HepG2 (cell line): ENCODE data around the gene CELSR3. TPM values are rescaled to one million over a fixed set of nuclear protein-coding genes. Genes with fewer than 3 reads are reported as not detected.
A peak's percentile ranks its signal among the peaks of the same experiment; 100 is the strongest.

Experiments used
- ARNTL ChIP-seq: sonication (generic); formaldehyde crosslinking; IDR thresholded peaks from 2 replicates; pipeline ENCODE4 v1.4.0; 2020; ENCODE audit warnings: mild to moderate bottlenecking, missing genetic modification reagents
- BATF2 ChIP-seq: sonication (generic); formaldehyde crosslinking; IDR thresholded peaks from 2 replicates; pipeline ENCODE4 v1.8.0; 2022; ENCODE audit warnings: mild to moderate bottlenecking, missing genetic modification reagents, moderate library complexity
- CEBPZ ChIP-seq: IDR thresholded peaks from 2 replicates; pipeline ENCODE4 v1.6.1; 2012; ENCODE audit warnings: low read length, improper control_type of control experiment
- GFI1 ChIP-seq: sonication (generic); formaldehyde crosslinking; IDR thresholded peaks from 2 replicates; pipeline ENCODE4 v1.5.0; 2020; ENCODE audit warnings: missing genetic modification reagents, mild to moderate bottlenecking, borderline replicate concordance
- IRF9 ChIP-seq: sonication (generic); formaldehyde crosslinking; IDR thresholded peaks from 2 replicates; pipeline ENCODE4 v1.8.0; 2022; ENCODE audit warnings: missing genetic modification reagents, mild to moderate bottlenecking, borderline replicate concordance
- ISL2 ChIP-seq: sonication (generic); formaldehyde crosslinking; IDR thresholded peaks from 2 replicates; pipeline ENCODE4 v1.5.0; 2020; ENCODE audit warnings: missing genetic modification reagents
- MAFF ChIP-seq: IDR thresholded peaks from 2 replicates; pipeline ENCODE4 v1.6.1; 2011; ENCODE audit warnings: low read depth, low read length, improper control_type of control experiment
- MTF2 ChIP-seq: sonication (generic); formaldehyde crosslinking; IDR thresholded peaks from 2 replicates; pipeline ENCODE4 v1.5.0; 2020; ENCODE audit warnings: missing genetic modification reagents, borderline replicate concordance
- NONO ChIP-seq, 2 experiments: fragments of 450-650 bp in 1 of 2; sonication (generic) in 1 of 2; formaldehyde crosslinking in 1 of 2; IDR thresholded peaks in 1 of 2; conservative IDR thresholded peaks in 1 of 2; 2 replicates each; pipeline versions ENCODE4 v1.6.1 to v1.8.0; 2017 to 2022; ENCODE audit warnings: mild to moderate bottlenecking in 1 of 2, missing genetic modification reagents in 1 of 2, moderate library complexity in 1 of 2
- RARA ChIP-seq: IDR thresholded peaks from 2 replicates; pipeline ENCODE4 v1.6.1; 2016; ENCODE audit warnings: missing genetic modification reagents, missing compliant biosample characterization
- SAP130 ChIP-seq: IDR thresholded peaks from 2 replicates; pipeline ENCODE4 v1.6.1; 2016; ENCODE audit warnings: low read depth
- SATB2 ChIP-seq: sonication (generic); formaldehyde crosslinking; IDR thresholded peaks from 2 replicates; pipeline ENCODE4 v1.5.0; 2020; ENCODE audit warnings: missing genetic modification reagents
- SMAD3 ChIP-seq: sonication (generic); formaldehyde crosslinking; IDR thresholded peaks from 2 replicates; pipeline ENCODE4 v1.4.0; 2020; ENCODE audit warnings: missing genetic modification reagents
- SOX5 ChIP-seq: IDR thresholded peaks from 2 replicates; pipeline ENCODE4 v1.6.1; 2016; ENCODE audit warnings: borderline replicate concordance
- SYNCRIP ChIP-seq: fragments of 200-400 bp; formaldehyde crosslinking; IDR thresholded peaks from 2 replicates; pipeline ENCODE4 v1.6.1; 2018; ENCODE audit warnings: mild to moderate bottlenecking, low read depth, low read length; ENCODE audit not compliant: insufficient read depth
- ZFP1 ChIP-seq: IDR thresholded peaks from 2 replicates; pipeline ENCODE4 v1.6.1; 2016
- ZNF224 ChIP-seq: sonication (generic); formaldehyde crosslinking; IDR thresholded peaks from 2 replicates; pipeline ENCODE4 v1.5.0; 2020; ENCODE audit warnings: mild to moderate bottlenecking, missing genetic modification reagents
- ZNF607 ChIP-seq: sonication (generic); formaldehyde crosslinking; IDR thresholded peaks from 2 replicates; pipeline ENCODE4 v1.5.1; 2020; ENCODE audit warnings: missing genetic modification reagents, mild to moderate bottlenecking, borderline replicate concordance
- polyA plus RNA-seq, 8 experiments: library from polyadenylated mRNA; depleted of rRNA in 3 of 8; stranded (reverse) in 7 of 8; unstranded in 1 of 8; fragments of >200 nt; fragmentation: Illumina TruSeq in 4 of 8; extraction: Trizol in 4 of 8; gene quantifications; 2 replicates each; pipeline versions ENCODE4 v1.2.1 to v1.2.3, GENCODE V29; 2011 to 2016; ENCODE audit warnings: low read depth in 4 of 8, missing spikeins in 1 of 8, mixed read lengths in 1 of 8; ENCODE audit not compliant: insufficient read depth in 1 of 8
- total RNA-seq, 5 experiments: library from RNA; depleted of rRNA; stranded (reverse); fragments of >200 nt; fragmentation: Illumina TruSeq; extraction: Trizol; gene quantifications; 2 replicates each; pipeline ENCODE4 v1.2.3, GENCODE V29; 2016; ENCODE audit warnings: low read depth in 1 of 5
- TF ChIP-seq, protein P1 (sequence below): sonication (generic); formaldehyde crosslinking; IDR thresholded peaks from 2 replicates; pipeline ENCODE4 v1.5.1; 2020; ENCODE audit warnings: missing genetic modification reagents, mild to moderate bottlenecking, borderline replicate concordance
- TF ChIP-seq, protein P2 (sequence below): sonication (generic); formaldehyde crosslinking; IDR thresholded peaks from 2 replicates; pipeline ENCODE4 v1.4.0; 2020; ENCODE audit warnings: low read depth, mild to moderate bottlenecking, missing genetic modification reagents
- TF ChIP-seq, protein P3 (sequence below): sonication (generic); formaldehyde crosslinking; IDR thresholded peaks from 2 replicates; pipeline ENCODE4 v1.8.1; 2022; ENCODE audit warnings: mild to moderate bottlenecking, missing genetic modification reagents

Gene CELSR3
- total and polyA plus RNA-seq, 2 of the 13 experiments (the other 11 are each of a cell fraction or from before 2014, with no cell fraction given), result 5.4 to 6.7 TPM

DNA sequence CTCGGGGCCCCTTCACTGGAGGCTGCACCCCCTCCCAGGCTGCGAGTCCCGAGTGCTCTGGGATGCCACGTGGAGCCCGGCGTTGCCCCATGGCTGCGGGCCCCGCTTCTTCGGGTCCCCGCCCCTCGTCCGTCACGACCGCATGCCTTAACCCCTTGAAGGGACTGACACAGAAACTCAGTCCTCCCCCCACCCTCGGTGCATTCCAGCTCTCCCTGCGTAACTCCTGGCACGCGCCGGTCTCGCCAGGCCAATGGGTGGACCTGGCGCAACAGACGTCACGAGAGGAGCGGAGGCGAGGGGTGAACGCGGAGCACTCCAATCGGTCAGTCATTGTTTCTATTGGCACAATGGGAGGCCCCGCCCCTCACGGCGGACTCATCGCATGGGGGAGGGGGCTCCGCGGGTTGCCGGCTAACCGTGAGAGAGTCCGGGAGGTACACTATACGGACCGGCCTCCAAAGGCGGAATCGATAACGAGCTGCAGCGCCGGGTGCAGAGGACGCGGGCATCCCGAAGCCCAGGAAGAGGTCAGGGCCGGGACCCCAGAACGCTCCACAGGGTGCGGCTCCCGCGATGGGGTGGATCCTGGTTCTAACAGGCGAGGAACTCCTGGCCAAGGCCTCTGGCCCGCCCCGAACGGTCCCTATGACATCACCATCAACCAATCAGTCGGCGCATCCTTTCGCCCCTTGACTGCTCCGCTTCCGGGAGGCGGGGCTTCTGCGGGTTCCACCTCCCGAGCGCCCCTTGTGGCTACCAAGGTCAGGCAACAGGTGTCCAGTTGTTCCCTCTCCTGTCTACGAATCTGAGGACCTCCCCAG, 1.0 kb upstream of the CELSR3 start (continued):
- TF ChIP-seq CEBPZ (no peak), MTF2 (peak; percentile 90; the same call in 1 of the 2 replicates), ZNF607 (CRISPR knock-in tag) (peak; percentile 76; the same call in 1 of the 2 replicates), SAP130 (CRISPR knock-in tag) (peak; percentile 91), SATB2 (CRISPR knock-in tag) (no peak), ISL2 (CRISPR knock-in tag) (no peak; the same call in 1 of the 2 replicates), SMAD3 (CRISPR knock-in tag) (no peak; the same call in 1 of the 2 replicates), MAFF (no peak), ZNF224 (0 out of 2 replicates have a peak, but pooled peaks have one; percentile 24), BATF2 (CRISPR knock-in tag) (peak; percentile 79; the same call in 1 of the 2 replicates), NONO (IDR thresholded peaks at IDR 0.05) (no peak), NONO (CRISPR knock-in tag; conservative IDR thresholded peaks at IDR 0.05) (peak; percentile 91), SOX5 (CRISPR knock-in tag) (peak; percentile 85), IRF9 (CRISPR knock-in tag) (no peak; the same call in 1 of the 2 replicates), ZFP1 (no peak; the same call in 1 of the 2 replicates), RARA (no peak; the same call in 1 of the 2 replicates), SYNCRIP (no peak), GFI1 (no peak; the same call in 1 of the 2 replicates), ARNTL (peak; percentile 87)
- TF ChIP-seq, protein P1, sequence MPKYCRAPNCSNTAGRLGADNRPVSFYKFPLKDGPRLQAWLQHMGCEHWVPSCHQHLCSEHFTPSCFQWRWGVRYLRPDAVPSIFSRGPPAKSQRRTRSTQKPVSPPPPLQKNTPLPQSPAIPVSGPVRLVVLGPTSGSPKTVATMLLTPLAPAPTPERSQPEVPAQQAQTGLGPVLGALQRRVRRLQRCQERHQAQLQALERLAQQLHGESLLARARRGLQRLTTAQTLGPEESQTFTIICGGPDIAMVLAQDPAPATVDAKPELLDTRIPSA (CRISPR knock-in tag), result no peak
- TF ChIP-seq, protein P2, sequence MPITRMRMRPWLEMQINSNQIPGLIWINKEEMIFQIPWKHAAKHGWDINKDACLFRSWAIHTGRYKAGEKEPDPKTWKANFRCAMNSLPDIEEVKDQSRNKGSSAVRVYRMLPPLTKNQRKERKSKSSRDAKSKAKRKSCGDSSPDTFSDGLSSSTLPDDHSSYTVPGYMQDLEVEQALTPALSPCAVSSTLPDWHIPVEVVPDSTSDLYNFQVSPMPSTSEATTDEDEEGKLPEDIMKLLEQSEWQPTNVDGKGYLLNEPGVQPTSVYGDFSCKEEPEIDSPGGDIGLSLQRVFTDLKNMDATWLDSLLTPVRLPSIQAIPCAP (CRISPR knock-in tag), result no peak
- TF ChIP-seq, protein P3, sequence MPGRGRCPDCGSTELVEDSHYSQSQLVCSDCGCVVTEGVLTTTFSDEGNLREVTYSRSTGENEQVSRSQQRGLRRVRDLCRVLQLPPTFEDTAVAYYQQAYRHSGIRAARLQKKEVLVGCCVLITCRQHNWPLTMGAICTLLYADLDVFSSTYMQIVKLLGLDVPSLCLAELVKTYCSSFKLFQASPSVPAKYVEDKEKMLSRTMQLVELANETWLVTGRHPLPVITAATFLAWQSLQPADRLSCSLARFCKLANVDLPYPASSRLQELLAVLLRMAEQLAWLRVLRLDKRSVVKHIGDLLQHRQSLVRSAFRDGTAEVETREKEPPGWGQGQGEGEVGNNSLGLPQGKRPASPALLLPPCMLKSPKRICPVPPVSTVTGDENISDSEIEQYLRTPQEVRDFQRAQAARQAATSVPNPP (CRISPR knock-in tag), result no peak
